ENCODE data around the gene GOLGA8O. TPM values are rescaled to one million over a fixed set of nuclear protein-coding genes. Genes with fewer than 3 reads are reported as not detected.
"Not testable (repeated sequence)": the region's sequence is repeated elsewhere in the genome, so short reads cannot be mapped to it uniquely, and the experiment has no call there.

GOLGA8O gene
- total and polyA plus RNA-seq, 2 of the 8 experiments (the other 6 are each of a cell fraction or from before 2014, with no cell fraction given): not detected

GRCh38 chr15:32492768-32493167 lies 37.3 kb upstream of the GOLGA8O start:
- H2BK120ac ChIP-seq (replicated peaks; ENCODE audit: low read depth, low read length); H3K4ac ChIP-seq (replicated peaks; ENCODE audit: insufficient read length, low read depth, low read length); H3K79me2 ChIP-seq (ENCODE audit: control insufficient read depth in 1 of 2, insufficient read depth in 2 of 2, low read length in 2 of 2); H2BK5ac ChIP-seq (ENCODE audit: low read depth, low read length); DNase-seq (ENCODE audit: low read depth in 1 of 2, low spot score in 2 of 2); H2AK5ac ChIP-seq (ENCODE audit: low read depth, low read length); H3K4me1 ChIP-seq (replicated peaks in 1 of 4; ENCODE audit: control insufficient read depth in 3 of 4, insufficient read depth in 4 of 4, low read length in 3 of 4); H2BK20ac ChIP-seq (ENCODE audit: low read length); H3K79me1 ChIP-seq (ENCODE audit: low read depth, low read length); H3K23me2 ChIP-seq (ENCODE audit: low read depth, low read length); H3K4me2 ChIP-seq (ENCODE audit: insufficient read depth in 1 of 2, low read depth in 2 of 2, low read length in 2 of 2); CTCF ChIA-PET (ENCODE audit: partially characterized antibody); H4K91ac ChIP-seq (replicated peaks; ENCODE audit: insufficient read length, low read length); H4K8ac ChIP-seq (ENCODE audit: extremely low read depth, insufficient read depth, low read length); H3K9ac ChIP-seq (replicated peaks in 1 of 4; ENCODE audit: extremely low read depth in 1 of 4, low read depth in 3 of 4, low read length in 3 of 4); H2AFZ ChIP-seq (ENCODE audit: low read length); H3K9me3 ChIP-seq (ENCODE audit: insufficient read depth in 2 of 2, low read depth in 1 of 2, low read length in 1 of 2); H3K23ac ChIP-seq (ENCODE audit: insufficient read length); POLR2A ChIA-PET (ENCODE audit: partially characterized antibody); H4K5ac ChIP-seq (ENCODE audit: insufficient read length, low read depth, low read length); H3K36me3 ChIP-seq (ENCODE audit: control insufficient read depth in 2 of 4, insufficient read depth in 4 of 4, low read length in 3 of 4); H4K20me1 ChIP-seq (replicated peaks in 1 of 2; ENCODE audit: control insufficient read depth in 1 of 2, insufficient read depth in 2 of 2, low read length in 2 of 2); H3K18ac ChIP-seq (ENCODE audit: extremely low read depth, low read length); H2BK12ac ChIP-seq (ENCODE audit: low read depth, low read length); H3K4me3 ChIP-seq (ENCODE audit: extremely low read depth in 1 of 4, insufficient read depth in 2 of 4, low read depth in 3 of 4, low read length in 4 of 4); H3K14ac ChIP-seq (ENCODE audit: insufficient read length); H2BK15ac ChIP-seq (ENCODE audit: low read length); H3K56ac ChIP-seq (replicated peaks; ENCODE audit: insufficient read length, low read depth, low read length); H3K27ac ChIP-seq (ENCODE audit: low read depth, low read length); H3K27me3 ChIP-seq (replicated peaks in 1 of 4; ENCODE audit: control insufficient read depth in 3 of 4, extremely low read depth in 1 of 4, insufficient read depth in 3 of 4, low read length in 3 of 4): not testable (repeated sequence)
- WGBS, 2 experiments (ENCODE audit: extremely low coverage in 1 of 2, insufficient coverage in 1 of 2, insufficient read length in 1 of 2, insufficient replicate concordance in 2 of 2, low coverage in 1 of 2, low lambda C conversion rate in 2 of 2, missing lambda C conversion rate in 1 of 2): no CpG with 5 or more reads among the region's 4 CpGs
- FAIRE-seq: peak; percentile 13

DNA sequence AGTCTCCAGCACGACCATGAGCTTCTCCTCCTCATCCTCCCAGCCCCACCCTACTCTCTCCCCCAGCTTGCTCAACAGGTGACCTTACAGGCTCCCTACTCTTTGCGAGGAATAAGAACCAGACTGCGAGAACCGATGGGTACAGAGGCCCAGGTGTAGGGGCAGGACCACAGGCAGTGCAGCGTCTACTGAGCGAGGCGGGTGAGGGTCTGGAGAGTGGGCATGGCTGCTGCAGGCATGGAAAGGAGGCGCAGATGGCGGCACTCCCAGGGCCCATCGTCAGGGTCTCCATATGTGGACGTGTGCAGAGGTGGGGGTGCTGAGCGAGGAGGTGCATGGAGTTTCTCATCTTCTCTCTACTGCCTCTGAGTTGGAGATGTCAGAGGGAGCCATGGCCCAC lies 31.0 kb upstream of the GOLGA8O start:
- H2AFZ ChIP-seq (ENCODE audit: low read length); FAIRE-seq; H3K9ac ChIP-seq (replicated peaks in 1 of 4; ENCODE audit: extremely low read depth in 1 of 4, low read depth in 3 of 4, low read length in 3 of 4); H2BK15ac ChIP-seq (ENCODE audit: low read length); DNase-seq (ENCODE audit: low read depth in 1 of 2, low spot score in 2 of 2); H3K79me1 ChIP-seq (ENCODE audit: low read depth, low read length); H3K18ac ChIP-seq (ENCODE audit: extremely low read depth, low read length); H2BK20ac ChIP-seq (ENCODE audit: low read length); H3K56ac ChIP-seq (replicated peaks; ENCODE audit: insufficient read length, low read depth, low read length); H4K91ac ChIP-seq (replicated peaks; ENCODE audit: insufficient read length, low read length); H4K8ac ChIP-seq (ENCODE audit: extremely low read depth, insufficient read depth, low read length); H2BK12ac ChIP-seq (ENCODE audit: low read depth, low read length); CTCF ChIA-PET (ENCODE audit: partially characterized antibody); H4K20me1 ChIP-seq (replicated peaks in 1 of 2; ENCODE audit: control insufficient read depth in 1 of 2, insufficient read depth in 2 of 2, low read length in 2 of 2); H3K4me3 ChIP-seq (ENCODE audit: extremely low read depth in 1 of 4, insufficient read depth in 2 of 4, low read depth in 3 of 4, low read length in 4 of 4); H3K79me2 ChIP-seq (ENCODE audit: control insufficient read depth in 1 of 2, insufficient read depth in 2 of 2, low read length in 2 of 2); H3K36me3 ChIP-seq (ENCODE audit: control insufficient read depth in 2 of 4, insufficient read depth in 4 of 4, low read length in 3 of 4); H3K27ac ChIP-seq (ENCODE audit: low read depth, low read length); H2BK5ac ChIP-seq (ENCODE audit: low read depth, low read length); H3K9me3 ChIP-seq (ENCODE audit: insufficient read depth in 2 of 2, low read depth in 1 of 2, low read length in 1 of 2); H3K27me3 ChIP-seq (replicated peaks in 1 of 4; ENCODE audit: control insufficient read depth in 3 of 4, extremely low read depth in 1 of 4, insufficient read depth in 3 of 4, low read length in 3 of 4); H3K4me2 ChIP-seq (ENCODE audit: insufficient read depth in 1 of 2, low read depth in 2 of 2, low read length in 2 of 2); H3K14ac ChIP-seq (ENCODE audit: insufficient read length); H3K4ac ChIP-seq (replicated peaks; ENCODE audit: insufficient read length, low read depth, low read length); H3K23ac ChIP-seq (ENCODE audit: insufficient read length); H2AK5ac ChIP-seq (ENCODE audit: low read depth, low read length); H3K23me2 ChIP-seq (ENCODE audit: low read depth, low read length); H2BK120ac ChIP-seq (replicated peaks; ENCODE audit: low read depth, low read length); H3K4me1 ChIP-seq (replicated peaks in 1 of 4; ENCODE audit: control insufficient read depth in 3 of 4, insufficient read depth in 4 of 4, low read length in 3 of 4); POLR2A ChIA-PET (ENCODE audit: partially characterized antibody); H4K5ac ChIP-seq (ENCODE audit: insufficient read length, low read depth, low read length): not testable (repeated sequence)
- WGBS, 2 experiments (ENCODE audit: extremely low coverage in 1 of 2, insufficient coverage in 1 of 2, insufficient read length in 1 of 2, insufficient replicate concordance in 2 of 2, low coverage in 1 of 2, low lambda C conversion rate in 2 of 2, missing lambda C conversion rate in 1 of 2): 87% methylated on average over 6 of the region's 12 CpGs; no CpG with 5 or more reads in 1 of the 2 experiments

All from H1 (cell line).